ENCODE measurements around the gene FBXL5.

- TF ChIP-seq EZH2phosphoT487 (IDR thresholded peaks at IDR 0.05; ENCODE audit: low read depth) = no peak
- TF ChIP-seq CTCF (IDR thresholded peaks at IDR 0.05; ENCODE audit: low read depth, low read length) = no peak
Observed at GRCh38 chr4:15568821-15569220, 86.3 kb downstream of the FBXL5 start.

All from OCI-LY3 (cell line).